Endothelial cell of umbilical vein (primary cell): ENCODE results near the gene THBS4. TPM values are rescaled to one million over a fixed set of nuclear protein-coding genes. Genes with fewer than 3 reads are reported as not detected.

ENCODE experiments used
- BruUV-seq: library from RNA; stranded (reverse); fragments of 400-500 nt; replicated peaks from 2 replicates; lab custom pipeline; 2021; lab: Mats Ljungman, UMichigan
- CTCF ChIA-PET: fragments of 300-600, 350-600 bp; sonication (Branson Sonifier 250); formaldehyde crosslinking; loops from one replicate; lab custom pipeline; 2021; ENCODE audit warnings: antibody characterized with exemption, inconsistent platforms; lab: Charles Lee
- POLR2A ChIA-PET: fragments of 300-600, 350-600 bp; sonication (Branson Sonifier 250); formaldehyde crosslinking; loops from one replicate; lab custom pipeline; 2021; ENCODE audit warnings: antibody characterized with exemption, inconsistent platforms; lab: Charles Lee
- DNase-seq: peaks from one replicate; pipeline ENCODE4 v3.0.0-alpha.2; 2011; ENCODE audit warnings: low read depth, low spot score
- FAIRE-seq: peaks from 2 replicates; lab custom pipeline; 2011; peaks lifted over from hg19 to GRCh38; lab: Jason Lieb, UNC
- H2AFZ ChIP-seq: 2 replicates; pipeline ENCODE4 v1.6.0; 2012; ENCODE audit warnings: low read depth, low read length, control low read depth, inconsistent platforms
- H3K27ac ChIP-seq: 2 replicates; pipeline ENCODE4 v1.5.1; 2011; ENCODE audit warnings: low read depth, mild to moderate bottlenecking, control low read depth, low read length, moderate library complexity; ENCODE audit not compliant: insufficient read depth
- H3K27me3 ChIP-seq, 2 experiments: 2 replicates each; pipeline versions ENCODE4 v1.6.0 to v1.6.1; 2011; ENCODE audit warnings: low read length in 2 of 2, mixed read lengths in 1 of 2; ENCODE audit not compliant: control insufficient read depth in 2 of 2, insufficient read depth in 2 of 2
- H3K36me3 ChIP-seq, 2 experiments: 2 replicates in 1 of 2; 3 replicates in 1 of 2; pipeline ENCODE4 v1.5.1; 2011; ENCODE audit warnings: low read length in 2 of 2, mild to moderate bottlenecking in 1 of 2, moderate library complexity in 1 of 2; ENCODE audit not compliant: control insufficient read depth in 2 of 2, insufficient read depth in 2 of 2; ENCODE audit errors: extremely low read depth in 1 of 2
- H3K4me1 ChIP-seq: 3 replicates; pipeline ENCODE4 v1.5.1; 2011; ENCODE audit warnings: mild to moderate bottlenecking, low read length; ENCODE audit not compliant: control insufficient read depth, insufficient read depth; ENCODE audit errors: extremely low read depth
- H3K4me2 ChIP-seq: 2 replicates; pipeline ENCODE4 v1.6.1; 2011; ENCODE audit warnings: low read length, control low read depth, mixed read lengths; ENCODE audit not compliant: insufficient read depth
- H3K4me3 ChIP-seq, 3 experiments: fragments of 200-600 bp in 1 of 3; sonication (generic), shearing (Covaris generic) in 1 of 3; replicated peaks in 1 of 3; 2 replicates each; pipeline ENCODE4 v1.5.1; 2011 to 2016; ENCODE audit warnings: control low read depth in 3 of 3, low read length in 3 of 3, mild to moderate bottlenecking in 2 of 3, inconsistent platforms in 1 of 3, low read depth in 1 of 3, moderate library complexity in 1 of 3; ENCODE audit not compliant: insufficient read depth in 1 of 3
- H3K79me2 ChIP-seq: 2 replicates; pipeline ENCODE4 v1.6.0; 2012; ENCODE audit warnings: low read length, inconsistent platforms; ENCODE audit not compliant: control insufficient read depth, insufficient read depth
- H3K9ac ChIP-seq: replicated peaks from 2 replicates; pipeline ENCODE3; 2011; ENCODE audit warnings: low read length, control low read depth; ENCODE audit not compliant: insufficient read depth; ENCODE audit errors: extremely low read depth
- H3K9me1 ChIP-seq: replicated peaks from 3 replicates; pipeline ENCODE4 v1.6.0; 2011; ENCODE audit warnings: mild to moderate bottlenecking, low read length; ENCODE audit not compliant: control insufficient read depth, insufficient read depth; ENCODE audit errors: extremely low read depth
- H3K9me3 ChIP-seq: replicated peaks from 2 replicates; pipeline ENCODE4 v1.5.1; 2012; ENCODE audit warnings: low read length, inconsistent platforms; ENCODE audit not compliant: control insufficient read depth, insufficient read depth
- H4K20me1 ChIP-seq: replicated peaks from 2 replicates; pipeline ENCODE3; 2011; ENCODE audit warnings: mild to moderate bottlenecking, low read length; ENCODE audit not compliant: control insufficient read depth, insufficient read depth; ENCODE audit errors: extremely low read depth
- CTCF ChIP-seq, 2 donors: IDR thresholded peaks; 1 replicate in 1 of 2; 2 replicates in 1 of 2; pipeline ENCODE4 v1.5.1; 2011; ENCODE audit warnings: low read length in 2 of 2, mild to moderate bottlenecking in 2 of 2, moderate library complexity in 2 of 2, control low read depth in 1 of 2, inconsistent platforms in 1 of 2, low read depth in 1 of 2; ENCODE audit not compliant: insufficient read depth in 1 of 2; ENCODE audit errors: extremely low read depth in 1 of 2
- FOS ChIP-seq: IDR thresholded peaks from 2 replicates; pipeline ENCODE4 v1.6.1; 2011; ENCODE audit warnings: mild to moderate bottlenecking, low read length, moderate library complexity, borderline replicate concordance; ENCODE audit not compliant: insufficient read depth
- POLR2AphosphoS5 ChIP-seq: IDR thresholded peaks from 2 replicates; pipeline ENCODE4 v1.6.1; 2012; ENCODE audit warnings: low read depth, mild to moderate bottlenecking, control low read depth, low read length, moderate library complexity; ENCODE audit not compliant: insufficient read depth
- dilution Hi-C: fragments of 300-500 bp; cut with MboI; formaldehyde crosslinking; loops from one replicate; pipeline ENCODE4 v1.15.0; 2019; ENCODE audit warnings: low sequenced_read_pairs; ENCODE audit not compliant: extremely low pct_ligation_motif_present
- intact Hi-C: fragments of 100-400 bp; cut with micrococcal nuclease; formaldehyde crosslinking; loops from one replicate; pipeline ENCODE4 v1.10.0; 2022
- polyA plus RNA-seq, 4 experiments: library from polyadenylated mRNA; depleted of rRNA in 3 of 4; stranded (reverse) in 3 of 4; unstranded in 1 of 4; fragments of >200 nt; gene quantifications; 2 replicates each; pipeline versions ENCODE4 v1.2.1 to v1.2.3, GENCODE V29; 2011 to 2012; ENCODE audit warnings: missing spikeins in 1 of 4
- total RNA-seq: library from RNA; stranded (reverse); gene quantifications from 2 replicates; pipeline ENCODE4 v1.2.3, GENCODE V29; 2021

Gene THBS4
- total and polyA plus RNA-seq, 2 donors (not counting 3 experiments of a cell fraction or from before 2014, with no cell fraction given) = not detected

- Histone ChIP-seq H3K4me1 (no peaks in the 10 kb centered on the region), H3K9me3 (no peaks in the 10 kb centered on the region), H3K9me1 (no peaks in the 10 kb centered on the region), H3K79me2 (no peaks in the 10 kb centered on the region), H3K27ac (no peak overlapping the region), H3K4me3 (peak overlapping the region in 1 of 3 experiments; percentile 23), H3K4me2 (peak overlapping the region; percentile 20), H3K36me3 (no peaks in the 10 kb centered on the region), H3K9ac (no peak overlapping the region), H2AFZ (peak overlapping the region; percentile 58), H4K20me1 (no peaks in the 10 kb centered on the region), H3K27me3 (no peaks in the 10 kb centered on the region)
- intact Hi-C loops (loop anchor here (1.0 to 5.0 kb wide), 6 partner anchors 90 to 1058 kb away; partner anchors contain the start of gene MTX3), dilution Hi-C loops (no loop called here)
- FAIRE-seq = peak; percentile 55
- POLR2A ChIA-PET = no interaction called here
- BruUV-seq = no TSS peak
- TF ChIP-seq CTCF (IDR thresholded peaks at IDR 0.05; ENCODE audit: extremely low read depth in 1 of 2, insufficient read depth in 1 of 2, low read depth in 1 of 2, low read length in 2 of 2) = peak; percentile 72 to 91
- TF ChIP-seq POLR2AphosphoS5 = no peak
- CTCF ChIA-PET = interaction anchor here (0.7 to 4.5 kb wide), 41 partner anchors 9 to 1183 kb away, joined by 3 to 115 read pairs (median 5); partner anchors contain the start of gene SERINC5
- DNase-seq = peak; percentile 59
These were observed 47.6 kb downstream of the THBS4 start for GRCh38 chr5:80082731-80083100.

GRCh38 chr5:80083101-80083890, 48.1 kb downstream of the THBS4 start:
- FAIRE-seq (peak; percentile 54), DNase-seq (peak; percentile 64)
- dilution Hi-C loops = no loop called here
- Histone ChIP-seq H3K9me1 (no peaks in the 10 kb centered on the region), H3K79me2 (no peaks in the 10 kb centered on the region), H3K9ac (no peak overlapping the region), H3K4me2 (peak overlapping the region; percentile 20), H2AFZ (peak overlapping the region; percentile 58), H3K4me3 (peak overlapping the region in 1 of 3 experiments; percentile 23), H3K27me3 (no peaks in the 10 kb centered on the region), H3K4me1 (no peaks in the 10 kb centered on the region), H4K20me1 (no peaks in the 10 kb centered on the region), H3K36me3 (no peaks in the 10 kb centered on the region), H3K9me3 (no peaks in the 10 kb centered on the region), H3K27ac (no peak overlapping the region)
- POLR2A ChIA-PET = interaction anchor here (0.5 kb wide), 1 partner anchor 394 kb away, joined by 5 read pairs; no protein-coding TSS in a partner anchor
- intact Hi-C loops = loop anchor here (1.0 to 5.0 kb wide), 6 partner anchors 91 to 1058 kb away; partner anchors contain the start of gene MTX3
- no TSS peak for BruUV-seq
- no peak for TF ChIP-seq FOS
- peak; percentile 45 to 51 for TF ChIP-seq CTCF (IDR thresholded peaks at IDR 0.05; ENCODE audit: extremely low read depth in 1 of 2, insufficient read depth in 1 of 2, low read depth in 1 of 2, low read length in 2 of 2)
- CTCF ChIA-PET = interaction anchor here (0.5 to 4.5 kb wide), 83 partner anchors 9 to 1184 kb away, joined by 3 to 115 read pairs (median 4); partner anchors contain the start of genes ARSB, CMYA5, SERINC5 and ZFYVE16
